ENCODE data around the gene ETV6.

Gene ETV6

GRCh38 chr12:11697670-11698387, 48.4 kb downstream of the ETV6 start:
- no peak for DNase-seq

- DNase-seq: no peak
Observed at GRCh38 chr12:11698729-11699128, 49.3 kb downstream of the ETV6 start.

- no peak for DNase-seq
Observed at GRCh38 chr12:11701433-11701832, 52.0 kb downstream of the ETV6 start.

- DNase-seq: no peak
Observed at GRCh38 chr12:11702959-11703358, 53.5 kb downstream of the ETV6 start.

GRCh38 chr12:11703378-11703777, 53.9 kb downstream of the ETV6 start:
- DNase-seq: no peak

- no peak for DNase-seq
Observed at GRCh38 chr12:11704089-11704488, 54.6 kb downstream of the ETV6 start.

GRCh38 chr12:11705010-11705409, 55.5 kb downstream of the ETV6 start:
- DNase-seq: no peak

- no peak for DNase-seq
Observed at GRCh38 chr12:11706509-11707379, 57.3 kb downstream of the ETV6 start.

- DNase-seq: no peak
Observed at GRCh38 chr12:11707535-11707934, 58.1 kb downstream of the ETV6 start.

- DNase-seq: no peak
Observed at GRCh38 chr12:11709513-11709912, 60.0 kb downstream of the ETV6 start.

GRCh38 chr12:11710431-11710830, 61.0 kb downstream of the ETV6 start:
- DNase-seq: no peak

- no peak for DNase-seq
Observed at GRCh38 chr12:11710906-11711305, 61.4 kb downstream of the ETV6 start.

GRCh38 chr12:11711651-11712327, 62.3 kb downstream of the ETV6 start:
- DNase-seq: no peak

- no peak for DNase-seq
Observed at GRCh38 chr12:11712491-11712890, 63.0 kb downstream of the ETV6 start.

GRCh38 chr12:11713202-11713601, 63.7 kb downstream of the ETV6 start:
- no peak for DNase-seq

- no peak for DNase-seq
Observed at GRCh38 chr12:11714626-11715025, 65.2 kb downstream of the ETV6 start.

- no peak for DNase-seq
Observed at GRCh38 chr12:11715621-11716020, 66.1 kb downstream of the ETV6 start.

- no peak for DNase-seq
Observed at GRCh38 chr12:11716794-11717518, 67.5 kb downstream of the ETV6 start.

GRCh38 chr12:11717519-11717961, 68.1 kb downstream of the ETV6 start:
- DNase-seq: no peak

GRCh38 chr12:11718105-11718504, 68.6 kb downstream of the ETV6 start:
- DNase-seq: no peak

GRCh38 chr12:11718768-11719253, 69.3 kb downstream of the ETV6 start:
- no peak for DNase-seq

GRCh38 chr12:11719678-11720099, 70.2 kb downstream of the ETV6 start:
- DNase-seq: no peak

- no peak for DNase-seq
Observed at GRCh38 chr12:11722071-11722470, 72.6 kb downstream of the ETV6 start.

All from NCI-H748 treated with DMSO at 0.1 percent for 48 hours (cell line).